CD4-positive, CD25-positive, alpha-beta regulatory T cell (primary cell): ENCODE results near the gene CYSRT1. TPM values are rescaled to one million over a fixed set of nuclear protein-coding genes. Genes with fewer than 3 reads are reported as not detected.

Source experiments
- ATAC-seq, 2 donors: fragments of 150-1000 bp; cut with Tn5 transposase; one replicate each; pipeline ENCODE4 v1.10.0; 2021; ENCODE audit warnings: low read depth in 2 of 2, moderate number of reproducible peaks in 2 of 2, moderate library complexity in 1 of 2
- DNase-seq, 3 donors: peaks; one replicate each; pipeline versions ENCODE4 v3.0.0 to v3.0.0-alpha.2; 2012 to 2022; ENCODE audit warnings: mixed read lengths in 1 of 3
- H3K27ac ChIP-seq: one replicate; pipeline ENCODE4 v1.7.0; 2013; ENCODE audit warnings: mild to moderate bottlenecking, low read length; ENCODE audit not compliant: insufficient read depth, poor library complexity, severe bottlenecking
- H3K27me3 ChIP-seq: one replicate; pipeline ENCODE4 v1.7.0; 2013; ENCODE audit warnings: low read length; ENCODE audit not compliant: control insufficient read depth, insufficient read depth
- H3K36me3 ChIP-seq: one replicate; pipeline ENCODE4 v1.7.0; 2013; ENCODE audit warnings: mild to moderate bottlenecking, low read length, moderate library complexity; ENCODE audit not compliant: control insufficient read depth, insufficient read depth
- H3K4me1 ChIP-seq: 2 replicates; pipeline ENCODE4 v1.7.0; 2013; ENCODE audit warnings: mild to moderate bottlenecking, low read length; ENCODE audit not compliant: insufficient read depth, control insufficient read depth, poor library complexity, severe bottlenecking
- H3K4me3 ChIP-seq: one replicate; pipeline ENCODE4 v1.7.0; 2013; ENCODE audit warnings: low read depth, mild to moderate bottlenecking, low read length, moderate library complexity
- H3K9me3 ChIP-seq, 2 experiments: 1 replicate in 1 of 2; 2 replicates in 1 of 2; pipeline ENCODE4 v1.7.0; 2013; ENCODE audit warnings: low read length in 2 of 2, mild to moderate bottlenecking in 1 of 2, moderate library complexity in 1 of 2; ENCODE audit not compliant: control insufficient read depth in 2 of 2
- H3K27ac Mint-ChIP-seq, 3 donors: one replicate each; pipeline ENCODE4 v1.8.0; 2020 to 2022; ENCODE audit warnings: mild to moderate bottlenecking in 3 of 3, mixed read lengths in 3 of 3, moderate library complexity in 2 of 3
- H3K27me3 Mint-ChIP-seq: one replicate; pipeline ENCODE4 v1.8.0; 2022; ENCODE audit warnings: mild to moderate bottlenecking, mixed read lengths
- H3K36me3 Mint-ChIP-seq: one replicate; pipeline ENCODE4 v1.8.0; 2020; ENCODE audit warnings: mixed read lengths
- H3K4me1 Mint-ChIP-seq, 4 donors: one replicate each; pipeline ENCODE4 v1.8.0; 2020 to 2022; ENCODE audit warnings: mixed read lengths in 4 of 4, mild to moderate bottlenecking in 1 of 4
- H3K4me3 Mint-ChIP-seq, 4 donors: one replicate each; pipeline ENCODE4 v1.8.0; 2020 to 2022; ENCODE audit warnings: mild to moderate bottlenecking in 4 of 4, mixed read lengths in 4 of 4, moderate library complexity in 3 of 4
- H3K9me3 Mint-ChIP-seq, 7 donors: one replicate each; pipeline ENCODE4 v1.8.0; 2020 to 2022; ENCODE audit warnings: mixed read lengths in 7 of 7, mild to moderate bottlenecking in 3 of 7, moderate library complexity in 2 of 7
- polyA plus RNA-seq, 4 donors: library from polyadenylated mRNA; unstranded; fragments of 300-500 nt; fragmentation: Illumina TruSeq; gene quantifications; one replicate each; pipeline ENCODE4 v1.2.3, GENCODE V29; 2021
- total RNA-seq: library from RNA; stranded (reverse); gene quantifications from one replicate; pipeline ENCODE4 v1.2.3, GENCODE V29; 2022

Gene CYSRT1
- total and polyA plus RNA-seq, 5 donors from 2014 or later: not detected

DNA sequence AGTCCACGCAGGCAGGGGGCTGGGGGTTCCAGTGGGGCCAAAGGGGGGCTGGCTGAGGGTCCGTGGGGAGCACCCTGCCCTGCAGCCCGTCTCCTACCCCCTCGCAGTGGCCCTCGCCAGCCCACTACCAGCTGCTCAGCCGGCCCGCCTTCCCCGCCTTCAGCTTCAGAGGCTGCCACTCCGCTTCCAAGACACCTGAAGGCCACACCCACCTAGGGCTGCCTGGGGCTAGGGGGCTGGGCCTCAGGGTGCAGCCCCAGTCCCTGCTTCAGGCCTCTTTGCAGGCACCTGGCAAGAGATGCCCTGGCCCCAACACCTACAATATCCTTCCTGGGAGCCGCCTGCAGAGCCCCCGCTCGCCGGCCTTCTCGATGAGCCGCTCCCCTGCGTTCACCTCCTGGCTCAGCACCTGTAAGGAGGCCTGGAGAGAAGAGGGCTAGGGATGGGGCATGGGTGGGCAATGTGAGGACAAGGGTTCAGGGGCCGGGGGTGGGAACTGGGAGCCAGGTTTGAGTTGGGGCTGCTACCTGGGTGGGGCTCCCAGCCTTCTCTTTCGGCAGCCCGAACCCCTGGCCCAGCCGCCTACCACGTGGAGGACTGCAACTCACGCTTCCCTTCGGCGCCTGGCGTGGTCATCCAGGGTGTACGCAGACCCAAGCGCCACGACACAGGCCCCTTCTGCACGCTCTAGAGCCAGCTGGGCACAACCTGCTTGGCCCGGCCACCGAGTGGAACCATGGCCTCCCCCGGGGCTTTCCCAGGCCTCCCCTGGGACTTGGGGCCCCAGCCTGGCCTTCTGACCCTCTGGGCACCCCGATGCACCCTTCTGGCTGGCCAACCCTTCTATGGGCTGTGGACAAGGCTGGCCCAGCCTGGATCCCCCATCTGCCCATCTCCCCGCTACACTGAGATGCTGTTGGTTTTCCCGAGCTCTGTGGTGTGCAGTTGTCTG, 27.9 kb downstream of the CYSRT1 start:
- no peaks in the 10 kb centered on the region for H3K27me3 ChIP-seq
- peaks cover 27% of the 10 kb centered on the region for H3K4me1 ChIP-seq
- H3K27ac Mint-ChIP-seq: no peak overlapping the region
- H3K27me3 Mint-ChIP-seq: no peaks in the 10 kb centered on the region
- H3K4me3 Mint-ChIP-seq: peak overlapping the region in 1 of 4 donors; percentile 77
- H3K36me3 ChIP-seq: peaks cover 5% of the 10 kb centered on the region
- ATAC-seq: no peak
- no peak overlapping the region for H3K4me3 ChIP-seq
- H3K9me3 ChIP-seq: no peaks in the 10 kb centered on the region
- peaks cover 0 to 23% (median 3%) of the 10 kb centered on the region in 4 donors for H3K4me1 Mint-ChIP-seq
- no peak for DNase-seq
- H3K9me3 Mint-ChIP-seq: no peaks in the 10 kb centered on the region
- H3K36me3 Mint-ChIP-seq: no peaks in the 10 kb centered on the region
- no peak overlapping the region for H3K27ac ChIP-seq

DNA sequence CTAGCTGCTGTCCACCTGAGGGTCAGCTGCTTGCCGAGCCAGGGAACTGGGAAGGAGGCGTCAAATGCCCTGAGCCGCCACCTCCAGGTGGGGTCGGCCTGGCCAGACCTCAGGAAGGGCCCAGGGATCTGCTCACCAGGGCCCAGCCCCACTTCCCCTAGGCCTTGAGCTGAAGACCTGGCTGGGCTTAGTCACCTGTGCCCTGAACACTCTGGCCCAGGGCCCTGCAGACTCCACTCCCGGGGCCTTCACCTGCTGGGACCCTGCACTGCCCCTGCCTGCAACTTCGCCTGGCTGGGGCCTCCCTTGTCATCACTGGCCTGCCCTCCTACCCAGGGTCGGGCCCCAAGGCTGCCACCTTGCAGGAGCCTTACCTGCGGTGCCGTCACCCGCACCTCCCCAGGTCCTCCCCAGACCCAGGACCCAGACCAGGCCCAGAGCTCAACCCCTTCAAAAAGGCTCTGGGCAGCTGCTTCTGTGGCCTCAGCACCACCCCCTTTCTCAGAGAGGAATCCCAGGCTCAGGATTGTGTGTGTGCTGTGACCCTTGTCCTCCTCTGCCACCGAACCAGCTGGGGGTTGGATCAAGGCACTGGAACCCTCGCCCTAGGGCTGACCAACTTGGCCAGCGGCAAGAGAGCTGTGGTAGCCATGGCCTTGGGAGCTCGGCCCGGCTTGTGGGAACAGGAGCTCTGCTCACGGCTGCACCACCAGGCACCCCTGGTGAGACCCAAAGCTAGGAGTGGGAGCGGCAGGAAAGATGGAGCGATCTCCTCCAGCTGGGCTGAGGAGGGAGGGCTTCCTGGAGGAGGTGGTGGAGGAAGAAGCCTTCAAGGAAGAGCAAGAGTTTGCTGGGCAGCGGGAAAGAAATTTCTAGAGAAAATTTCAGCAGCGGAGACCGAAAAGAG, 29.0 kb downstream of the CYSRT1 start:
- Histone ChIP-seq H3K27ac (no peak overlapping the region), H3K9me3 (no peaks in the 10 kb centered on the region), H3K36me3 (peaks cover 8% of the 10 kb centered on the region), H3K4me1 (peaks cover 27% of the 10 kb centered on the region), H3K4me3 (no peak overlapping the region), H3K27me3 (no peaks in the 10 kb centered on the region)
- H3K36me3 Mint-ChIP-seq: peaks cover 2% of the 10 kb centered on the region
- H3K27ac Mint-ChIP-seq: peak overlapping the region in 1 of 3 donors; percentile 46
- no peak for DNase-seq
- ATAC-seq: no peak
- peak overlapping the region; percentile 77 to 96 (median 88) for H3K4me3 Mint-ChIP-seq
- no peaks in the 10 kb centered on the region for H3K9me3 Mint-ChIP-seq
- peaks cover 0 to 23% (median 3%) of the 10 kb centered on the region in 4 donors for H3K4me1 Mint-ChIP-seq
- H3K27me3 Mint-ChIP-seq: no peaks in the 10 kb centered on the region

DNA sequence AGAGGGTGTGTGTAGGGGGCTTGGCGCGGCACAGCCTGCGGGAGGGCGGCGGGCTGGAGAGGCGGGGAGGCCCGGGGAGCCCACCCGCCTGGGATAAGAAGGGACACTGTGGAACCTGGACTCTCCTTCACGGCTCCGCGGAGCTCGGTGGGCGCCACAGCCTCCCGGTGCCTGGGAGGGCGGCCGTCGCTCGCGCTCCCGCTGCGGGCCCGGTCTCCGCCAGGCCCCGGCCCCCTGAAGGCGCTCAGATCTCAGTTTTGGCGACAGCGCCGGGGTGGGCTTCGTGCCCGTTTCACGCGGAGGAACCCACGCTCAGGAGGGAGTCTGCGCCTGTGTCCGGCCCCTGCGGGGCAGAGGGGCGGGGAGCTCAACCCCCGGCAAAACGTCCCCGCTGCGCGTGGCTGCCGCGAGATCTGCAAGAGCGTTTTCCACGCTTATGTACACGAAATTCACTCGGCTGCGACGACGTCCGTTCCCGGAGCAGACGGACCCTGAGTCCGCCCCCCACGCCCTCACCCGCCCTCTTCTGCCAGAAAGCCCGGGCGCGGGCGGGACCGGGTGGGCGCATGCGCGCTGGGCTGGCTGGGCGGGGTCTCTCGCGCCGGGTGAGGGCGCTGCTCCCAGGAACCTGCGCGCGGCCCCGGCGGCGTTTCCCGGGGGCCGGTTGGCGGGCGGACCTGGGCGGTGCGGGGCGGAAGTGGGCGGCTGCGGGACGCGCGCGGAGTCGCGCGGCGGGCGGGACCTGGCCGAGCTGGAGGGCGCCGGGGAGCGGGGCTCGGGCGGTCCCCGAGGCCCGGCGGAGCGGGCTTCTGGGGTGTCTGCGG, 29.9 kb downstream of the CYSRT1 start, which contains the start of gene NELFB:
NELFB (plus strand) TSS at position 704 of the 824 bp plus-strand sequence.
- ATAC-seq: peak; percentile 89 to 92
- H3K36me3 Mint-ChIP-seq: peaks cover 7% of the 10 kb centered on the region
- H3K4me1 Mint-ChIP-seq: peaks cover 0 to 26% (median 3%) of the 10 kb centered on the region in 4 donors
- Histone ChIP-seq H3K27me3 (no peaks in the 10 kb centered on the region), H3K4me3 (peak within 1 kb of the TSS; percentile 67), H3K36me3 (peaks cover 12% of the 10 kb centered on the region), H3K9me3 (no peaks in the 10 kb centered on the region), H3K27ac (peak within 1 kb of the TSS; percentile 63), H3K4me1 (peaks cover 27% of the 10 kb centered on the region)
- peak within 1 kb of the TSS; percentile 67 to 76 (median 76) for H3K27ac Mint-ChIP-seq
- H3K4me3 Mint-ChIP-seq: peak within 1 kb of the TSS; percentile 84 to 97 (median 91)
- H3K27me3 Mint-ChIP-seq: no peaks in the 10 kb centered on the region
- DNase-seq: peak; percentile 90 to 95 (median 94)
- H3K9me3 Mint-ChIP-seq: no peaks in the 10 kb centered on the region

DNA sequence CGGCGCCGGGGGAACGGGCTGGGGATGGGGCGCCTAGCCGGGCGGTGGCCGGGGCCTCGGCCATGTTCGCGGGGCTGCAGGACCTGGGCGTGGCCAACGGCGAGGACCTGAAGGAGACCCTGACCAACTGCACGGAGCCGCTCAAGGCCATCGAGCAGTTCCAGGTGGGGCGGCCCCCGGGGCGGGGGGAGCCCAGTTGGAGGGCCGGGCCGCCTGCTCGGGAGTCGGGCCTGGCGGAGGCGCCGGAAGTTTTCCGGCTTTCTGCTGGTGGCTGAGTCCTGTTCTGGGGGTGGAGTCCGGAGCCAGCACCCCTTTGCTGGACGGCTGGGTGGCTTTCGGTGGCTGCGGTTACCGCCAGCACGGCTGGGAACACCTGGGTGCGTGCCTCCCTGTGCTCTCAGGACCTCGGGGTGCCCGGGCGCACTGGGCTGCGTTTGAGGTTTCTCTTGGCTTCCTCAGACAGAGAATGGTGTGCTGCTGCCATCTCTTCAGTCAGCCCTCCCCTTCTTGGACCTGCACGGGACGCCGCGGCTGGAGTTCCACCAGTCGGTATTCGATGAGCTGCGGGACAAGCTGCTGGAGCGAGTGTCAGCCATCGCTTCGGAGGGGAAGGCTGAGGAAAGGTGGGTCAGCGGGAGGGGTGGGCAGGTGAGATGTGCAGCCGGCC, 30.6 kb downstream of the CYSRT1 start:
- Mint-ChIP-seq H3K4me3 (peak overlapping the region; percentile 84 to 97 (median 91)), H3K4me1 (peaks cover 0 to 26% (median 3%) of the 10 kb centered on the region in 4 donors), H3K9me3 (no peaks in the 10 kb centered on the region), H3K27me3 (no peaks in the 10 kb centered on the region), H3K36me3 (peaks cover 7% of the 10 kb centered on the region), H3K27ac (peak overlapping the region; percentile 67 to 76 (median 76))
- DNase-seq (peak in 1 of 3 donors; percentile 50), ATAC-seq (no peak)
- peak overlapping the region; percentile 63 for H3K27ac ChIP-seq
- H3K9me3 ChIP-seq: no peaks in the 10 kb centered on the region
- H3K36me3 ChIP-seq: peaks cover 12% of the 10 kb centered on the region
- peak overlapping the region; percentile 53 for H3K4me3 ChIP-seq
- H3K27me3 ChIP-seq: no peaks in the 10 kb centered on the region
- H3K4me1 ChIP-seq: peaks cover 27% of the 10 kb centered on the region

DNA sequence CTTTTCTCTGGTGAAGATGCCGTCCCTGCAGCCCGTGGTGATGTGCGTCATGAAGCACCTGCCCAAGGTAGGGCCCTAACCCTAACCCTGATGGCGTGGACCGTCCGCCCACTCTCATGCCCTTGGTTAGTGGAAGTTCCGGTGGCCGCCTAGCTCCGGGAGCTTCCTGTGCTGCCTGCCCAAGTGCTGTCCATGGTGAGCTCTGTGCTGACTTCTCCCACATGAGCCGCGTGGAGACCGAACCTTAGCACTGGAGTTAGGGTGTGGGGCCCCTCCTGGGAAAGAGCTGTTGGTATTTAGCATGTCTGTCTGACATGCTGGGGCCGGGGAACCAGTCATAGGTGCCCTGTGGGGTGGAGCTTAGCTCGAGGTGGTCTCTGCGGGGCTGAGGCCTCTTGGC, 31.4 kb downstream of the CYSRT1 start:
- Histone ChIP-seq H3K4me3 (peak overlapping the region; percentile 53), H3K9me3 (no peaks in the 10 kb centered on the region), H3K36me3 (peaks cover 12% of the 10 kb centered on the region), H3K27me3 (no peaks in the 10 kb centered on the region), H3K27ac (no peak overlapping the region), H3K4me1 (peaks cover 27% of the 10 kb centered on the region)
- Mint-ChIP-seq H3K9me3 (no peaks in the 10 kb centered on the region), H3K27me3 (no peaks in the 10 kb centered on the region), H3K4me1 (peaks cover 0 to 26% (median 3%) of the 10 kb centered on the region in 4 donors), H3K36me3 (peaks cover 7% of the 10 kb centered on the region), H3K27ac (peak overlapping the region in 1 of 3 donors; percentile 67), H3K4me3 (peak overlapping the region; percentile 18 to 92 (median 85))
- no peak for DNase-seq
- ATAC-seq: no peak

DNA sequence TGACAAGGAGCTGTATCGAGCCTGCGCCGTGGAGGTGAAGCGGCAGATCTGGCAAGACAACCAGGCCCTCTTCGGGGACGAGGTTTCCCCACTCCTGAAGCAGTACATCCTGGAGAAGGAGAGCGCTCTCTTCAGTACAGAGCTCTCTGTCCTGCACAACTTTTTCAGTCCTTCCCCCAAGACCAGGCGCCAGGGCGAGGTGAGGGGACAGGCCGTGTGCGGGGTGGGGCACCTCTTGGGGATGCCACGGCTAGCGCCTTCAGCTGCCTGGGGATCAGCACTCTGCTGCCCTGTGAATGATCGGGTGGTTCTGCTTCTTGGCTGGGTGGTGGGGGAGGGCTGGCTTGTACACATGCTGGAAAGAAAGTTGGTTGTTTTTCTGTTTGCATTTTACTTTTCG, 31.9 kb downstream of the CYSRT1 start:
- Mint-ChIP-seq H3K36me3 (peaks cover 11% of the 10 kb centered on the region), H3K27me3 (no peaks in the 10 kb centered on the region), H3K4me3 (peak overlapping the region; percentile 18 to 92 (median 85)), H3K4me1 (peaks cover 0 to 30% (median 4%) of the 10 kb centered on the region in 4 donors), H3K9me3 (no peaks in the 10 kb centered on the region), H3K27ac (peak overlapping the region in 1 of 3 donors; percentile 11)
- Histone ChIP-seq H3K27me3 (no peaks in the 10 kb centered on the region), H3K4me1 (peaks cover 27% of the 10 kb centered on the region), H3K36me3 (peaks cover 12% of the 10 kb centered on the region), H3K9me3 (no peaks in the 10 kb centered on the region), H3K4me3 (no peak overlapping the region), H3K27ac (no peak overlapping the region)
- DNase-seq: no peak
- no peak for ATAC-seq
